Cardiac muscle cell (in vitro differentiated cells and primary cell): ENCODE results near the gene MCC. TPM values are rescaled to one million over a fixed set of nuclear protein-coding genes. Genes with fewer than 3 reads are reported as not detected.

Experiments used
- DNase-seq, 2 donors: peaks; one replicate each; pipeline versions ENCODE4 v3.0.0 to v3.0.0-alpha.2; 2010 to 2017; ENCODE audit warnings: low read depth in 1 of 2, low spot score in 1 of 2
- H3K27ac ChIP-seq: fragments of 200-600 bp; sonication (generic); 2 replicates; pipeline ENCODE4 v1.5.1; 2016
- H3K27me3 ChIP-seq: fragments of 200-600 bp; sonication (generic); 2 replicates; pipeline ENCODE4 v1.6.0; 2016; ENCODE audit warnings: control low read depth
- H3K36me3 ChIP-seq: fragments of 200-600 bp; sonication (generic); 2 replicates; pipeline ENCODE4 v1.5.1; 2016; ENCODE audit warnings: control low read depth
- H3K4me1 ChIP-seq: fragments of 200-600 bp; sonication (generic); 2 replicates; pipeline ENCODE4 v1.8.1; 2017; ENCODE audit warnings: low read depth, mild to moderate bottlenecking, mixed run types
- H3K4me3 ChIP-seq: fragments of 200-600 bp; sonication (generic); 2 replicates; pipeline ENCODE4 v1.5.1; 2016; ENCODE audit warnings: mild to moderate bottlenecking
- H3K9me3 ChIP-seq: fragments of 200-600 bp; sonication (generic); 2 replicates; pipeline ENCODE4 v1.5.1; 2017; ENCODE audit warnings: low read depth, mild to moderate bottlenecking, control low read depth
- CTCF ChIP-seq: IDR thresholded peaks from 2 replicates; pipeline ENCODE4 v1.5.1; 2012; ENCODE audit warnings: low read depth, mild to moderate bottlenecking, low read length
- polyA plus RNA-seq: library from polyadenylated mRNA; unstranded; fragments of >200 nt; fragmentation: Nextera tagmentation; extraction: Ambion mirVana; gene quantifications from 2 replicates; pipeline ENCODE4 v1.2.1, GENCODE V29; 2016
- total RNA-seq: library from RNA; depleted of rRNA; stranded (reverse); fragments of >200 nt; gene quantifications from 2 replicates; pipeline ENCODE4 v1.2.3, GENCODE V29; 2016

The MCC gene
- total and polyA plus RNA-seq, 2 experiments from 2014 or later, result 37.8 to 137 TPM

- H3K27ac ChIP-seq, result no peak overlapping the region
- peaks cover 23% of the 10 kb centered on the region for H3K27me3 ChIP-seq
- no peaks in the 10 kb centered on the region for H3K9me3 ChIP-seq
- H3K4me1 ChIP-seq, result no peaks in the 10 kb centered on the region
- no peak for TF ChIP-seq CTCF
- no peak overlapping the region for H3K4me3 ChIP-seq
- no peaks in the 10 kb centered on the region for H3K36me3 ChIP-seq
- no peak for DNase-seq
Observed at GRCh38 chr5:113490317-113490716, 2.1 kb upstream of the MCC start.

- no peak for TF ChIP-seq CTCF
- peak in 1 of 2 donors; percentile 98 for DNase-seq
- H3K4me1 ChIP-seq, result no peaks in the 10 kb centered on the region
- H3K36me3 ChIP-seq, result no peaks in the 10 kb centered on the region
- H3K9me3 ChIP-seq, result no peaks in the 10 kb centered on the region
- peaks cover 21% of the 10 kb centered on the region for H3K27me3 ChIP-seq
- H3K4me3 ChIP-seq, result no peak overlapping the region
- H3K27ac ChIP-seq, result no peak overlapping the region
Observed at GRCh38 chr5:113489299-113489698, 1.0 kb upstream of the MCC start.

- H3K4me1 ChIP-seq, result no peaks in the 10 kb centered on the region
- H3K4me3 ChIP-seq, result peak overlapping the region; percentile 50
- H3K9me3 ChIP-seq, result no peaks in the 10 kb centered on the region
- TF ChIP-seq CTCF, result no peak
- no peak overlapping the region for H3K27ac ChIP-seq
- H3K27me3 ChIP-seq, result peaks cover 18% of the 10 kb centered on the region
- H3K36me3 ChIP-seq, result no peaks in the 10 kb centered on the region
- DNase-seq, result no peak
Observed at GRCh38 chr5:113488645-113489184, 462 bp upstream of the MCC start.

- H3K27ac ChIP-seq, result no peak overlapping the region
- H3K4me3 ChIP-seq, result peak overlapping the region; percentile 50
- H3K9me3 ChIP-seq, result no peaks in the 10 kb centered on the region
- H3K4me1 ChIP-seq, result no peaks in the 10 kb centered on the region
- H3K36me3 ChIP-seq, result no peaks in the 10 kb centered on the region
- no peak for TF ChIP-seq CTCF
- H3K27me3 ChIP-seq, result peaks cover 18% of the 10 kb centered on the region
- peak; percentile 18 to 24 for DNase-seq
Observed at GRCh38 chr5:113487416-113487780, 855 bp downstream of the MCC start.

- H3K36me3 ChIP-seq, result no peaks in the 10 kb centered on the region
- H3K27ac ChIP-seq, result no peak overlapping the region
- peak in 1 of 2 donors; percentile 38 for DNase-seq
- H3K4me1 ChIP-seq, result no peaks in the 10 kb centered on the region
- H3K27me3 ChIP-seq, result no peaks in the 10 kb centered on the region
- TF ChIP-seq CTCF, result no peak
- H3K9me3 ChIP-seq, result no peaks in the 10 kb centered on the region
- H3K4me3 ChIP-seq, result no peak overlapping the region
Observed at GRCh38 chr5:113480243-113480642, 8.0 kb downstream of the MCC start.

GRCh38 chr5:113478691-113479090 is 9.6 kb downstream of the MCC start:
- Histone ChIP-seq H3K27ac (no peak overlapping the region), H3K9me3 (no peaks in the 10 kb centered on the region), H3K4me3 (no peak overlapping the region), H3K4me1 (peaks cover 9% of the 10 kb centered on the region), H3K36me3 (no peaks in the 10 kb centered on the region), H3K27me3 (no peaks in the 10 kb centered on the region)
- no peak for DNase-seq
- no peak for TF ChIP-seq CTCF
